Muscle layer of colon (tissue), 2 donors: ENCODE results near the gene ACAN.

ENCODE experiments used
- H3K27ac ChIP-seq: one replicate; pipeline ENCODE4 v1.7.0; 2013; ENCODE audit warnings: low read depth, mild to moderate bottlenecking, low read length, moderate library complexity
- H3K27me3 ChIP-seq, 2 donors: one replicate each; pipeline ENCODE4 v1.7.0; 2013; ENCODE audit warnings: low read length in 2 of 2, mild to moderate bottlenecking in 2 of 2; ENCODE audit not compliant: insufficient read depth in 2 of 2, control insufficient read depth in 1 of 2
- H3K36me3 ChIP-seq: one replicate; pipeline ENCODE4 v1.7.0; 2013; ENCODE audit warnings: mild to moderate bottlenecking, low read length; ENCODE audit not compliant: insufficient read depth
- H3K4me1 ChIP-seq: one replicate; pipeline ENCODE4 v1.7.0; 2013; ENCODE audit warnings: mild to moderate bottlenecking, low read length; ENCODE audit not compliant: insufficient read depth
- H3K4me3 ChIP-seq, 2 donors: one replicate each; pipeline ENCODE4 v1.7.0; 2013; ENCODE audit warnings: low read length in 2 of 2, low read depth in 1 of 2, mild to moderate bottlenecking in 1 of 2, moderate library complexity in 1 of 2
- H3K9ac ChIP-seq: one replicate; pipeline ENCODE4 v1.7.0; 2013; ENCODE audit warnings: low read length
- H3K9me3 ChIP-seq: one replicate; pipeline ENCODE4 v1.7.0; 2013; ENCODE audit warnings: mild to moderate bottlenecking, low read length
- donor health status: abdominal sarcoma.
- donor health status: Adenocarcinoma of cecum.

Gene ACAN

GRCh38 chr15:88802250-88802990, 816 bp upstream of the ACAN start:
- Histone ChIP-seq H3K27me3 (peaks cover 0 to 29% of the 10 kb centered on the region in 2 donors), H3K9ac (no peak overlapping the region), H3K4me3 (no peak overlapping the region), H3K36me3 (no peaks in the 10 kb centered on the region), H3K9me3 (no peaks in the 10 kb centered on the region), H3K27ac (no peak overlapping the region), H3K4me1 (no peaks in the 10 kb centered on the region)

- no peaks in the 10 kb centered on the region for H3K9me3 ChIP-seq
- no peak overlapping the region for H3K27ac ChIP-seq
- peaks cover 0 to 29% of the 10 kb centered on the region in 2 donors for H3K27me3 ChIP-seq
- no peak overlapping the region for H3K4me3 ChIP-seq
- H3K4me1 ChIP-seq, result no peaks in the 10 kb centered on the region
- no peak overlapping the region for H3K9ac ChIP-seq
- H3K36me3 ChIP-seq, result no peaks in the 10 kb centered on the region
Measured at GRCh38 chr15:88802991-88803240, 320 bp upstream of the ACAN start.

GRCh38 chr15:88803920-88804247, 648 bp downstream of the ACAN start:
- Histone ChIP-seq H3K9ac (no peak overlapping the region), H3K9me3 (no peaks in the 10 kb centered on the region), H3K4me3 (no peak overlapping the region), H3K4me1 (no peaks in the 10 kb centered on the region), H3K36me3 (no peaks in the 10 kb centered on the region), H3K27me3 (peaks cover 0 to 28% of the 10 kb centered on the region in 2 donors), H3K27ac (no peak overlapping the region)

- Histone ChIP-seq H3K4me3 (no peak overlapping the region), H3K27ac (no peak overlapping the region), H3K9me3 (no peaks in the 10 kb centered on the region), H3K4me1 (no peaks in the 10 kb centered on the region), H3K27me3 (peaks cover 0 to 25% of the 10 kb centered on the region in 2 donors), H3K36me3 (no peaks in the 10 kb centered on the region), H3K9ac (no peak overlapping the region)
Measured at GRCh38 chr15:88804257-88804656, 1.0 kb downstream of the ACAN start.

GRCh38 chr15:88805031-88805780, 2.0 kb downstream of the ACAN start:
- Histone ChIP-seq H3K9me3 (no peaks in the 10 kb centered on the region), H3K4me3 (no peak overlapping the region), H3K27me3 (peaks cover 0 to 20% of the 10 kb centered on the region in 2 donors), H3K36me3 (no peaks in the 10 kb centered on the region), H3K27ac (no peak overlapping the region), H3K4me1 (no peaks in the 10 kb centered on the region), H3K9ac (no peak overlapping the region)

GRCh38 chr15:88810446-88810845, 7.2 kb downstream of the ACAN start:
- Histone ChIP-seq H3K9ac (no peak overlapping the region), H3K9me3 (no peaks in the 10 kb centered on the region), H3K4me1 (no peaks in the 10 kb centered on the region), H3K4me3 (no peak overlapping the region), H3K27ac (no peak overlapping the region), H3K36me3 (no peaks in the 10 kb centered on the region), H3K27me3 (no peaks in the 10 kb centered on the region)

GRCh38 chr15:88812133-88812532, 8.9 kb downstream of the ACAN start:
- no peaks in the 10 kb centered on the region for H3K27me3 ChIP-seq
- no peak overlapping the region for H3K27ac ChIP-seq
- no peaks in the 10 kb centered on the region for H3K36me3 ChIP-seq
- H3K4me1 ChIP-seq, result no peaks in the 10 kb centered on the region
- no peaks in the 10 kb centered on the region for H3K9me3 ChIP-seq
- no peak overlapping the region for H3K9ac ChIP-seq
- no peak overlapping the region for H3K4me3 ChIP-seq

GRCh38 chr15:88813960-88814359, 10.7 kb downstream of the ACAN start:
- H3K36me3 ChIP-seq, result no peaks in the 10 kb centered on the region
- H3K27me3 ChIP-seq, result no peaks in the 10 kb centered on the region
- H3K4me1 ChIP-seq, result no peaks in the 10 kb centered on the region
- no peak overlapping the region for H3K9ac ChIP-seq
- no peak overlapping the region for H3K27ac ChIP-seq
- no peaks in the 10 kb centered on the region for H3K9me3 ChIP-seq
- H3K4me3 ChIP-seq, result no peak overlapping the region

- Histone ChIP-seq H3K9me3 (no peaks in the 10 kb centered on the region), H3K4me3 (no peak overlapping the region), H3K27ac (no peak overlapping the region), H3K27me3 (no peaks in the 10 kb centered on the region), H3K36me3 (no peaks in the 10 kb centered on the region), H3K9ac (no peak overlapping the region), H3K4me1 (no peaks in the 10 kb centered on the region)
Measured at GRCh38 chr15:88814393-88814792, 11.2 kb downstream of the ACAN start.

GRCh38 chr15:88818920-88819319, 15.7 kb downstream of the ACAN start:
- Histone ChIP-seq H3K36me3 (no peaks in the 10 kb centered on the region), H3K27ac (no peak overlapping the region), H3K9ac (no peak overlapping the region), H3K4me1 (no peaks in the 10 kb centered on the region), H3K4me3 (no peak overlapping the region), H3K27me3 (no peaks in the 10 kb centered on the region), H3K9me3 (no peaks in the 10 kb centered on the region)

- H3K27ac ChIP-seq, result no peak overlapping the region
- no peaks in the 10 kb centered on the region for H3K4me1 ChIP-seq
- no peaks in the 10 kb centered on the region for H3K36me3 ChIP-seq
- H3K4me3 ChIP-seq, result no peak overlapping the region
- no peaks in the 10 kb centered on the region for H3K9me3 ChIP-seq
- H3K27me3 ChIP-seq, result no peaks in the 10 kb centered on the region
- no peak overlapping the region for H3K9ac ChIP-seq
Measured at GRCh38 chr15:88821993-88822392, 18.8 kb downstream of the ACAN start.

- Histone ChIP-seq H3K4me3 (no peak overlapping the region), H3K27me3 (no peaks in the 10 kb centered on the region)
Measured at GRCh38 chr15:88828791-88829190, 25.6 kb downstream of the ACAN start.

More at GRCh38 chr15:88828791-88829190, 25.6 kb downstream of the ACAN start:
- no peak overlapping the region for H3K9ac ChIP-seq
- H3K36me3 ChIP-seq, result no peaks in the 10 kb centered on the region
- no peaks in the 10 kb centered on the region for H3K4me1 ChIP-seq
- no peaks in the 10 kb centered on the region for H3K9me3 ChIP-seq
- no peak overlapping the region for H3K27ac ChIP-seq
